Measurements from ENCODE around the gene EIF4B. TPM values are rescaled to one million over a fixed set of nuclear protein-coding genes. Genes with fewer than 3 reads are reported as not detected.

The EIF4B gene
- total RNA-seq, 1 experiment from 2014 or later: 713 TPM

DNA sequence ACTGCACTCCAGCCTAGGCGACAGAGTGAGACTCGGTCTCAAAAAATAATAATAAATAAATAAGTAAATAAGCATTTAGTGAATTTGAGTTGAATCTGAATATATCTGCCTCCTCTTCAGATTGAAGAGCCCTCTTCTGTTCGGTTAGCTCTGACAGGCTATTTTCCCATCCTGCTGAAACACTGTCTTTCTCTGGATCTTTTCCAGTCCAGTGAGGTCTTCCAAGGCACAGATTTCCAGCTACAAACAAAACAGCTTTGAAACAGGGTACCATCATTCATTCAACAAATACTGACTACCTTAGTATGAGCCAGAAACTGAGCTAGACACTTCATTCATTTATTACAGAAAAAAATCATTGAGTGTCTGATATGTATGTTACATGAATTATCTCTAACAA, 80.1 kb downstream of the EIF4B start:
- Histone ChIP-seq H3K14ac (ENCODE audit: insufficient read depth, low read length) (no peak overlapping the region), H3K18ac (ENCODE audit: insufficient read length, low read depth, low read length) (no peak overlapping the region), H3K79me1 (ENCODE audit: insufficient read depth, low read depth, low read length, poor library complexity, severe bottlenecking) (no peaks in the 10 kb centered on the region), H2AFZ (ENCODE audit: low read length) (no peak overlapping the region), H4K91ac (ENCODE audit: insufficient read length, low read depth, low read length) (no peak overlapping the region), H2AK5ac (ENCODE audit: insufficient read length, low read length) (no peak overlapping the region), H3K9me3 (ENCODE audit: control insufficient read depth, low read depth, low read length) (no peaks in the 10 kb centered on the region), H3K4me1 (ENCODE audit: insufficient read depth, low read length) (no peaks in the 10 kb centered on the region), H2BK5ac (ENCODE audit: insufficient read length, low read length) (no peak overlapping the region), H3K4me2 (ENCODE audit: insufficient read depth, insufficient read length, low read length) (no peak overlapping the region), H2BK120ac (ENCODE audit: low read depth, low read length, poor library complexity, severe bottlenecking) (no peak overlapping the region), H4K20me1 (ENCODE audit: control insufficient read depth, insufficient read depth, insufficient read length) (no peaks in the 10 kb centered on the region), H4K5ac (ENCODE audit: insufficient read length, low read depth, low read length) (no peak overlapping the region), H3T11ph (ENCODE audit: low read length) (no peak overlapping the region), H3K23ac (ENCODE audit: insufficient read length, low read depth, low read length) (no peak overlapping the region), H3K9ac (ENCODE audit: extremely low read depth, insufficient read length, low read length) (no peak overlapping the region), H3K23me2 (ENCODE audit: insufficient read length, low read depth, low read length, poor library complexity, severe bottlenecking) (no peaks in the 10 kb centered on the region), H2BK12ac (ENCODE audit: insufficient read length, low read depth, low read length) (no peak overlapping the region), H4K8ac (replicated peaks; ENCODE audit: insufficient read length, low read depth, low read length) (no peak overlapping the region), H2BK15ac (ENCODE audit: low read depth, low read length) (no peak overlapping the region), H3K79me2 (ENCODE audit: insufficient read depth, low read length) (no peaks in the 10 kb centered on the region), H3K56ac (ENCODE audit: insufficient read length, low read depth, low read length) (no peak overlapping the region), H3K4ac (ENCODE audit: low read depth, low read length) (no peak overlapping the region), H3K27ac (ENCODE audit: insufficient read length, low read depth, low read length) (no peak overlapping the region), H2BK20ac (ENCODE audit: low read depth, low read length, poor library complexity, severe bottlenecking) (no peak overlapping the region), H3K27me3 (ENCODE audit: insufficient read depth, low read length) (no peaks in the 10 kb centered on the region)
- TF ChIP-seq, protein P1, sequence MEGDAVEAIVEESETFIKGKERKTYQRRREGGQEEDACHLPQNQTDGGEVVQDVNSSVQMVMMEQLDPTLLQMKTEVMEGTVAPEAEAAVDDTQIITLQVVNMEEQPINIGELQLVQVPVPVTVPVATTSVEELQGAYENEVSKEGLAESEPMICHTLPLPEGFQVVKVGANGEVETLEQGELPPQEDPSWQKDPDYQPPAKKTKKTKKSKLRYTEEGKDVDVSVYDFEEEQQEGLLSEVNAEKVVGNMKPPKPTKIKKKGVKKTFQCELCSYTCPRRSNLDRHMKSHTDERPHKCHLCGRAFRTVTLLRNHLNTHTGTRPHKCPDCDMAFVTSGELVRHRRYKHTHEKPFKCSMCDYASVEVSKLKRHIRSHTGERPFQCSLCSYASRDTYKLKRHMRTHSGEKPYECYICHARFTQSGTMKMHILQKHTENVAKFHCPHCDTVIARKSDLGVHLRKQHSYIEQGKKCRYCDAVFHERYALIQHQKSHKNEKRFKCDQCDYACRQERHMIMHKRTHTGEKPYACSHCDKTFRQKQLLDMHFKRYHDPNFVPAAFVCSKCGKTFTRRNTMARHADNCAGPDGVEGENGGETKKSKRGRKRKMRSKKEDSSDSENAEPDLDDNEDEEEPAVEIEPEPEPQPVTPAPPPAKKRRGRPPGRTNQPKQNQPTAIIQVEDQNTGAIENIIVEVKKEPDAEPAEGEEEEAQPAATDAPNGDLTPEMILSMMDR (conservative IDR thresholded peaks at IDR 0.05): no peak
- Mint-ChIP-seq H3K4me1 (no peaks in the 10 kb centered on the region), H3K27ac (no peak overlapping the region), H3K36me3 (ENCODE audit: insufficient read depth in 1 of 3, low read depth in 3 of 3) (no peaks in the 10 kb centered on the region; a peak in 1 of 7 replicates), H3K4me3 (no peak overlapping the region), H3K9me3 (peaks cover 0 to 2% of the 10 kb centered on the region in 2 experiments; a peak in 1 of 5 replicates), H3K27me3 (ENCODE audit: low read depth) (peaks cover 78% of the 10 kb centered on the region)
- WGBS (ENCODE audit: extremely low coverage, insufficient read length, low lambda C conversion rate): no CpG with 5 or more reads among the region's 3 CpGs
- DNase-seq: no peak
